Chondrocyte (in vitro differentiated cells): Measurements from ENCODE around the gene KIF4B. TPM values are rescaled to one million over a fixed set of nuclear protein-coding genes. Genes with fewer than 3 reads are reported as not detected.
A peak's percentile ranks its signal among the peaks of the same experiment; 100 is the strongest.

Experiments used
- DNase-seq: peaks from one replicate; pipeline ENCODE4 v3.0.0; 2021; ENCODE audit warnings: mixed read lengths, low spot score
- H3K27ac Mint-ChIP-seq: one replicate; pipeline ENCODE4 v1.8.0; 2021; ENCODE audit warnings: mild to moderate bottlenecking, moderate library complexity, mixed read lengths; ENCODE audit not compliant: unreplicated experiment
- H3K27me3 Mint-ChIP-seq: 2 replicates; pipeline ENCODE4 v1.8.0; 2021; ENCODE audit warnings: low read depth, mixed read lengths
- H3K36me3 Mint-ChIP-seq: 2 replicates; pipeline ENCODE4 v1.8.0; 2021; ENCODE audit warnings: low read depth, mixed read lengths
- H3K4me1 Mint-ChIP-seq: 2 replicates; pipeline ENCODE4 v1.8.0; 2021; ENCODE audit warnings: low read depth, mild to moderate bottlenecking, mixed read lengths
- H3K4me3 Mint-ChIP-seq: one replicate; pipeline ENCODE4 v1.8.0; 2021; ENCODE audit warnings: mild to moderate bottlenecking, moderate library complexity, mixed read lengths; ENCODE audit not compliant: unreplicated experiment
- H3K9me3 Mint-ChIP-seq: 2 replicates; pipeline ENCODE4 v1.8.0; 2021; ENCODE audit warnings: low read depth, mixed read lengths
- CTCF ChIP-seq: fragments of 200-600 bp; sonication (generic); IDR thresholded peaks from 2 replicates; pipeline ENCODE4 v1.5.0; 2021; ENCODE audit warnings: antibody characterized with exemption, mild to moderate bottlenecking, moderate library complexity
- total RNA-seq: library from RNA; stranded (reverse); gene quantifications from 3 replicates; pipeline ENCODE4 v1.2.1, GENCODE V29; 2021

KIF4B gene
- total RNA-seq, 1 donor from 2014 or later = 0.07 TPM

- no peak for TF ChIP-seq CTCF
- DNase-seq = no peak
- Mint-ChIP-seq H3K4me3 (no peak overlapping the region), H3K4me1 (no peaks in the 10 kb centered on the region), H3K27me3 (peaks cover 40% of the 10 kb centered on the region), H3K36me3 (no peaks in the 10 kb centered on the region), H3K27ac (no peak overlapping the region), H3K9me3 (no peaks in the 10 kb centered on the region)
These were observed 34.3 kb downstream of the KIF4B start for GRCh38 chr5:155047818-155048217.

GRCh38 chr5:155049569-155050383, 36.2 kb downstream of the KIF4B start:
- DNase-seq = no peak
- H3K27ac Mint-ChIP-seq = no peak overlapping the region
- no peaks in the 10 kb centered on the region for H3K4me1 Mint-ChIP-seq

GRCh38 chr5:155050384-155051019, 36.9 kb downstream of the KIF4B start:
- no peak overlapping the region for H3K27ac Mint-ChIP-seq
- DNase-seq = no peak
- no peak overlapping the region for H3K4me3 Mint-ChIP-seq
- no peak for TF ChIP-seq CTCF
- H3K36me3 Mint-ChIP-seq = no peaks in the 10 kb centered on the region
- peaks cover 34% of the 10 kb centered on the region for H3K27me3 Mint-ChIP-seq
- no peaks in the 10 kb centered on the region for H3K4me1 Mint-ChIP-seq
- no peaks in the 10 kb centered on the region for H3K9me3 Mint-ChIP-seq

More at GRCh38 chr5:155049569-155050383, 36.2 kb downstream of the KIF4B start:
- no peaks in the 10 kb centered on the region for H3K36me3 Mint-ChIP-seq
- peaks cover 39% of the 10 kb centered on the region for H3K27me3 Mint-ChIP-seq
- no peaks in the 10 kb centered on the region for H3K9me3 Mint-ChIP-seq
- peak; percentile 49 for TF ChIP-seq CTCF
- H3K4me3 Mint-ChIP-seq = no peak overlapping the region

GRCh38 chr5:155052532-155052931, 39.0 kb downstream of the KIF4B start:
- Mint-ChIP-seq H3K9me3 (no peaks in the 10 kb centered on the region), H3K27me3 (peaks cover 21% of the 10 kb centered on the region), H3K27ac (no peak overlapping the region), H3K36me3 (no peaks in the 10 kb centered on the region), H3K4me3 (no peak overlapping the region), H3K4me1 (no peaks in the 10 kb centered on the region)
- TF ChIP-seq CTCF = no peak
- DNase-seq = no peak

- no peaks in the 10 kb centered on the region for H3K4me1 Mint-ChIP-seq
- no peaks in the 10 kb centered on the region for H3K36me3 Mint-ChIP-seq
- H3K27me3 Mint-ChIP-seq = peaks cover 16% of the 10 kb centered on the region
- TF ChIP-seq CTCF = no peak
- H3K27ac Mint-ChIP-seq = no peak overlapping the region
- H3K9me3 Mint-ChIP-seq = no peaks in the 10 kb centered on the region
- no peak for DNase-seq
- H3K4me3 Mint-ChIP-seq = no peak overlapping the region
These were observed 39.9 kb downstream of the KIF4B start for GRCh38 chr5:155053501-155053900.
